ENCODE results near the gene DCAF11. TPM values are rescaled to one million over a fixed set of nuclear protein-coding genes. Genes with fewer than 3 reads are reported as not detected.

DCAF11 gene
- total and polyA plus RNA-seq, 2 of the 13 experiments (the other 11 are each of a cell fraction or from before 2014, with no cell fraction given), result 150 to 257 TPM

GRCh38 chr14:24081739-24082211 lies 32.8 kb upstream of the DCAF11 start (continued):
- TF ChIP-seq ZBTB26 (CRISPR knock-in tag; IDR thresholded peaks at IDR 0.05; ENCODE audit: borderline replicate concordance) (no peak), ZNF704 (CRISPR knock-in tag; IDR thresholded peaks at IDR 0.05; ENCODE audit: borderline replicate concordance) (no peak), ZNF543 (CRISPR knock-in tag; IDR thresholded peaks at IDR 0.05) (no peak), RNF219 (CRISPR knock-in tag; IDR thresholded peaks at IDR 0.05) (no peak), THAP8 (CRISPR knock-in tag; IDR thresholded peaks at IDR 0.05; ENCODE audit: borderline replicate concordance) (no peak; the same call in 1 of the 2 replicates), PHF8 (CRISPR knock-in tag; IDR thresholded peaks at IDR 0.05) (peak; percentile 16), RFX1 (IDR thresholded peaks at IDR 0.05) (no peak), ZNF383 (CRISPR knock-in tag; IDR thresholded peaks at IDR 0.05; ENCODE audit: borderline replicate concordance) (0 out of 2 replicates have a peak, but pooled peaks have one; percentile 61), ZNF839 (CRISPR knock-in tag; IDR thresholded peaks at IDR 0.05; ENCODE audit: borderline replicate concordance) (no peak), HHEX (CRISPR knock-in tag; IDR thresholded peaks at IDR 0.05) (no peak), XBP1 (CRISPR knock-in tag; IDR thresholded peaks at IDR 0.05) (0 out of 2 replicates have a peak, but pooled peaks have one; percentile 20), PHB2 (IDR thresholded peaks at IDR 0.05; ENCODE audit: partially characterized antibody) (no peak), ZFP36L1 (CRISPR knock-in tag; IDR thresholded peaks at IDR 0.05) (no peak), FOXA1 (IDR thresholded peaks at IDR 0.05) (no peak), FOXA1 (CRISPR knock-in tag; IDR thresholded peaks at IDR 0.05) (no peak), ELF4 (CRISPR knock-in tag; IDR thresholded peaks at IDR 0.05; ENCODE audit: borderline replicate concordance) (no peak), ZNF788 (CRISPR knock-in tag; IDR thresholded peaks at IDR 0.05; ENCODE audit: borderline replicate concordance) (no peak), HNF4G (IDR thresholded peaks at IDR 0.05; ENCODE audit: borderline replicate concordance, low read depth, low read length) (no peak), HNF4G (CRISPR knock-in tag; IDR thresholded peaks at IDR 0.05; ENCODE audit: borderline replicate concordance, low read depth) (no peak), ZXDC (CRISPR knock-in tag; IDR thresholded peaks at IDR 0.05) (no peak), GPN1 (CRISPR knock-in tag; IDR thresholded peaks at IDR 0.05; ENCODE audit: borderline replicate concordance) (no peak), TFE3 (CRISPR knock-in tag; IDR thresholded peaks at IDR 0.05) (no peak)
